HG03520 (cell line): Measurements from ENCODE around the gene PON2.

Experiments used
- ATAC-seq: cut with Tn5 transposase; IDR thresholded peaks from one replicate; pipeline ENCODE4 v1.9.1; 2021; ENCODE audit warnings: mild to moderate bottlenecking, moderate library complexity; ENCODE audit not compliant: unreplicated experiment

Gene PON2

DNA sequence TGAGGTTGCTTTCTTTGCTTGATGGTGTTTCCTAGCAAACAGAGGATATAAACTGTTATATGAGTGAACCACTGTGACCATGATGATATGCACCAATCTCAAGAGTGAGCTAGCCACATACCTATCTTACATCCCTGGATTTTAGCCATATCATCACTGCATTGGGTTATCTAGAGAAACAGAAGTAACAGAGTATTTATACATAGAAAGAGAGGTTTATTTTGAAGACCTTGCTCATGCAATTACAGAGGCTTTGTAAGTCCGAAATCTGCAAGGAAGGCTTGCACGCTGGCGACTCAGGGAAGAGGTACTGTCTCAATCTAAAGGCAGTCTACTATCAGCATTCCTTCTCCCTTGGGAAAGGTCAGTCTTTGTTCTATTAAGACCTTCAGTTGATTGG lies 11.8 kb upstream of the PON2 start:
- ATAC-seq, result no peak

DNA sequence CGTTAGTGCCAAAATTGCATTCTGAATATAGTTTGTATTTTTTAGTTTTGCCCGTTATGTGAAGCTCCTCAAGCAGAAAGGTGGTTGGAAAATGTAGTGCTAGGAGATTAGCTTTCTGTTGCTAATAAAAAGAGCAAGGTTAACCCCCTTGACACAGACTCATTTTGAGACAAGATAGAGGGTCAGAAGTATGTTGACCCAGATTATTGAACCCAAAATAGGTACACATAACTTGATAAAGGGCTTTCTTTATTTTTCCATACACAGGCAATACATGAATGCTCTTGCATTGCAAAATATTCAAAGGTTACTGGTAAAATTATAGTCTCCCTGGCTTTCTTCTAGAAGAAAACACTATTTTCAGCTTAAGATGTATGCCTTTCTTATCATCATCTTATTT lies 10.0 kb upstream of the PON2 start:
- ATAC-seq, result no peak

DNA sequence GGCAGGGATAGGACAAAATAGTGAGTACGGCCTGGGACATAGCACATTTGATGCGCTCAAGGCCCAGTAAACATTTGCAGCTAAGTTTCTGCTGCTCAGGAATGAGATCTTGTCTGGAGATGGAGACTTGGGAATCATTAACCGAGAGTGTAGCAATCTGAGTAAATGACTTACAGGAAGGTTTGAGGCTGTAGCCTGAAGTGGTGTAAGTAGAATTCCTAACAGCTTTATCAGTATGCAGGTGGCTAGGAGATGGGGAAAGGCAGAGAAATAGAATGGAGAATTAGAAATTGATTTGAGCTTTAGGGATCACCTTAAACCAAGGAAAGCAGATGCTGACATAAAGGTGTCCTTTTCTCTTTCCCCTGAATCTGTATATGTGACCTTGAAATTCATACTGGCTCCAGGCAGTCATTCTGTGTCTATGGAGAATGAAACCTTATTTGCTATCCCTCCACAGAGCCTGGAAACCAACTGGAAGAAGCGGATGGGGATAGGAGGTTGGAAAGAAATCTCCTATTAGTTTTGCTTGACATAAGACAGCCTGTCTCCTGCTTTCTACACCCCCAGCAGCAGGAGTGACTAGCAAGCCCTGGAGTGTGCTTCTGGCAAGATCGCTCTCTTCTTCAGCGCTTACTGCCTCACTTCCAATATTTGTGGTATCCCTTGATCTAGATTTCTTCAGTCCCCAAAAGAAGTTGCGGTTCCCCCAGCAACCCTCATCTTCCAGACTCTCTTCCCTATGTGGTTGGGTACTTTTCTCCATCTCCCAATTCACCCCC lies 6.4 kb upstream of the PON2 start:
- no peak for ATAC-seq

DNA sequence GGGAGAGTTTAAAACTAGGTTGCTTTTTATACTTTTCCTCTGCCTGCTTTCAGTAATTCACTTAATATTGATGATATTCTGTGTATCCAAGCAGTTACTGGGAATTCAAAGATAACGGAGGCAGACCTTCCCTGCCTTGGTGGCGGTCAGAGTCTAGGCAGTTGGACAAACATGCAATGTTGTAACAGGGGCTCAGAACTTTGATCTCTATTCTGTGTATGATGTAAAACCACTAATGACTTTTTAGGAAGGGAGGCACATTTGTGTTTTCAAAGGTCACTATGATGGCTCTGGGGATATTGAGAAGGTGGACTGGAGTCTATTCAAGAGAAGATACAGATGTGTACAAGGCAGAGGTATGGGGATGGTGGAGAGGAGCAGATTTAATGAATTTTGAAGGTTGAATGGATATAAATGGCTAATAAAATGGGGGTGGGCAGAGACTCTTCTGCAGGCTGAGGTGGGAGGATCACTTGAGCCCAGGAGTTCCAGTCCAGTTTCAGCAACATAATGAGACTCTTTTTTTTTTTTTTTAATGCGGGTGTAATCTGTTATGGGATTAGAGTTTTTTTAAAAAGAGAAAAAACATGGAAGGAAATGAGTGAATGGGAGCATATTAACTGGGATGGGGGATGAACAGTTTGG lies 5.7 kb upstream of the PON2 start:
- no peak for ATAC-seq

DNA sequence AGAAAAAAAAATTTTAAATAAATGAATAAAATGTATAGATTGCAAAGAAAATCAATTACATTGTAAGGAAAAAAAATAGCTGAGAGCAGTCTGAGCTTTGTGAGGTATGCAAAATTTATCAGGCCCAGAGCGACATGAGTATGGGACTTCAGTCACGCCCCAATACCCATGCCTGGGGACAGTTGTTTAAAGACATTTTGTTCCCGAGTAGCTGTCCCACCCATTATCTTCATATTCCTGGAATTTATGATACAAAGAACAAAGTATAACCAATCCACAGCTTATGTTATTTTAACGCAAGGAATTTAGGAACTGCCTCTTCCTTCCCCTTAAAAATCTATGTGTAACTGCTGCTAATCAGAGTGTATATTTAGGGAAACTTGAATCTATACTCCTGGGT lies 1.6 kb upstream of the PON2 start:
- ATAC-seq, result no peak

DNA sequence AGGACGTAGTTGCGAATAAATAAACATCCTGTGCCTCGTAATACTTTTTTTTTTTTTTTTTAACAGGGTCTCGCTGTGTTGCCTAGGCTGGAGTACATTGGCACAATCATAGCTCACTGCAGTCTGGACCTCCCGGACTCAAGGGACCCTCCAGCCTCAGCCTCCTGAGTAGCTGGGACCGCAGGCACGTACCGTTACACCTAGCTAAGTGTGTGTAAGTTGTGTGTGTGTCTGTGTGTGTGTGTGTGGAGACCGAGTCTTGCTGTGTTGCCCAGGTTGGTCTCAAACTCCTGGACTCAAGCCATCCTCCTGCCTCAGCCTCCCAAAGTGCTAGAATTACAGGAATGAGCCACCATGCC lies 573 bp upstream of the PON2 start:
- ATAC-seq, result no peak

DNA sequence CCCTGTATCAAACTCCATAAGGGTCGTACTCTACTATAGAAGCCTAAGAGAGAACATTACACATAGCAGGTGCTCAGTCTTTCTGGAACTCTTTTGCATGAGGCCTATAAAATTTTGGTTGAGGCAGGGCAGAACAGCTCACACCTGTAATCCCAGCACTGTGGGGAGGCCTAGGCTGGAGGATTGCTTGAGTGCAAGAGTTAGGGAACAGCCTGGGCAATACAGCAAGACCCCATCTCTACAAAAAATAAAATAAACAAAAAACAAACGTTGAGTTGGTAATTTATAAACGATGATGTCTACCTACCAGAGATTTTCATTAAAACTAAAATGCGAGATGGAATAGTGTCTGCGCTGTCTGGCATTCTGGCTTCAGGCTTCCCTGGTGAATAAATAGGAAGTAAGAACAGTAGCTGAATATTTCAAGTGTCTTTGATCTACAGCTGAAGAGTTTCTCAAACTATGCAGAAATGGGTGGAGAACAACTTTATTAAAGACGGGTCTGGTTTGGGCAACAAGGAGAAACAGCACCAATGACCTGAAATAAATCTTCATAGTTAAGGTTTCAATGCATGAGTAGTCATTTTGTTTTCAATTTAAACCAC lies 774 bp downstream of the PON2 start:
- ATAC-seq, result no peak

DNA sequence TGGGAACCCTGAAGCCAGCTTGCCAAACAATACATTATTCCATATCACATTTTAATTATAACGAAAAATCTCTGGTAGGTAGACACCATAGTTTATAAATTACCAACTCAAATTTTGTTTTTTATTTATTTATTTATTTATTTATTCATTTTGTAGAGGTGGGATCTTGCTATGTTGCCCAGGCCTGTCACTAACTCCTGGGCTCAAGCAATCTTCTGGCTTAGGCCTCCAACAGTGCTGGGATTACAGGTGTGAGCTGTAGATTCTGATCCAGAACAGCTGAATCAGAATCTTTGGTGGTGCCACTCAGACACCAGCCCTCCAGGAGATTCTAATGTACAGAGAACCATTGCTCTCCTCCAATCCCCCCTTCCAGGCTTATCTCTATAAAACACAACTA lies 1.7 kb downstream of the PON2 start:
- ATAC-seq, result no peak

DNA sequence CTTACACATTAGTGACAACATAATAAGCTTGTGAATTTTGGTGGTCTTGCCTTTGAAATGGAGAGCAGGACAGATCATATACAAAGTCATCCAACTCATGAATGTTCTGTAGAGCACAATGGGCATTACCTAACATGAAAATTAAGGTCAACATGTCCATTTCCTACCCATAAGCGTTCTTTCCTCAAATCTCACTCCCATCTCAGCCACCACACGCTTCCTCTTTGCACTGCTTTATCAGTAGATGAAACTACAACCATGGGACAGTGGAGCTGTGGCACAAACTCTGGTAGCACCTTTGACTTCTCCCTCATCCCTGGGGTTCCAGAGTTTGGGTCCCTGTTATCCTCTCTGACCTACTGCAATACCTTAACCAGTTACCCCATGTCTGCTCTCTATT lies 2.2 kb downstream of the PON2 start:
- no peak for ATAC-seq

DNA sequence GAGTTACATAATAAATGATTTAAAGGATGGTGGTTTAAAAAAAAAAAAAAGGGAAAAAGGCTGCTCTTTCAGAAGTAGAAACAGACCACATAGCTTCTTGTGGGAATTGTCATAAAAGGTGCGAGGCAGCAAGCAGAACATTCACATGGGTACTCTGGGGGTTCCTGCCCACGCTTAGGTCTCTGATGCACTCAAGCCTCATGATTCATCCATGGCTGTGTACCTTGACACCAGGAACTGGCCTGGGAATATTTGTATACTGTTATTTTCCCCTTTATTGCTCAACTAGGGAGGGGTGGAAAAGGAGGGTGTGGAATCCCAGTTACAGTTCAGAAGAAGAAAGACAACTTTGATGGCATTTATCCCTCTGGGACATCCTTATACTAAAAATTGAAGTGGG lies 4.0 kb downstream of the PON2 start:
- ATAC-seq, result no peak

DNA sequence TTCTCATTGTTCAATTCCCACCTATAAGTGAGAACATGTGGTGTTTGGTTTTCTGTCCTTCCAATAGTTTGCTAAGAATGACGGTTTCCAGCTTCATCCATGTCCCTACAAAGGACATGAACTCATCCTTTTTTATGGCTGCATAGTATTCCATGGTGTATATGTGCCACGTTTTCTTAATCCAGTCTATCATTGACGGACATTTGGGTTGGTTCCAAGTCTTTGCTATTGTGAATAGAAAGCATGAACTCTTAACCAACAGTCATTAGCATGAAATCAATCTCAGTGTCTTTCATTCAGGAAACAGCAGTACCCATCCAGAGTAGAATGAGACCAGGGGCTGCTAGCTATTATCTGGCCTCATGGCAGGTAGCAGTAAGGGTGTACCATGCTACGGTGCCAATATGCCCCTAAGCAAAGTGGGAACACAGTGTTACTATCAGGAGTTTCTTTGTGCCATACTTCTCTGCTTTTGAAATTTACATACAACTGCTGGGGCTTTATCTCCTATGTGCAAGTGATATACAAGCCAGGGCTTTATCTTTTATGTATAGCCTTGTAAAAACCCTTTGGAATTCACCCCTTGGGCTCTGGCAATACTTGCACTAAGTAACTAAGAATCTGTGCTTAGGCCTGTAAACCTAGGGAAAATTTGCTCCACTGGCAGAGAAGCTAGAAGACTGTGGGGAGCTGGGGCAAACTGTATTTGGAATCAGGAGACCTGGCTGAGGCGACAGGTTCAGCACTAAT lies 5.4 kb downstream of the PON2 start:
- ATAC-seq, result no peak

DNA sequence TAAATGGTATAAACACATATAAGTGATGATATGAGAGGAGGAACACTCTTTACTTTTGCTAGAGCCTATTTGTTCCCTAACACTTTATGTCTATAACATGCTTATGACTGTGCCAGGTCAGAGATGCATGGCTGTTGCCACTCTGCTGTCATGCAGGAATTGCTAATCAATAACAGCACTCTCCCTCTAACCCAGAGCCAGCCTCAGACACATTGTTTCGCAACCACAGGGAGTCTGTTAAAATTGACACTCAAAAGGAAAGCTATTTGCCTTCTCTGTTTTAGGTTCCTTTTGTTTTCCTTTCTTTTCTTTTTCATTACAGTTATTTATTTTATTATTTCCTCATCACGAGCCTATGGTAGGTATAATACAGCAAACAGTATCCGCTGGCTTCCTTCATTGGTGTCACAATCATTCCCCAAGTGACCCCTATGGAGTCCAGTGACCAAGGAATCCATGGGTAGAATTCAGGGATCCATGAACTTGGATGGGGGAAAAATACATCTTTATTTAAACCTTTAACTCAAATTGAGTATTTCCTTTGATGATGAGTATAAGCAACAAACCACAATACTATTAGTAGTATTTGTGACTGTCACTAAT lies 6.8 kb downstream of the PON2 start:
- no peak for ATAC-seq

DNA sequence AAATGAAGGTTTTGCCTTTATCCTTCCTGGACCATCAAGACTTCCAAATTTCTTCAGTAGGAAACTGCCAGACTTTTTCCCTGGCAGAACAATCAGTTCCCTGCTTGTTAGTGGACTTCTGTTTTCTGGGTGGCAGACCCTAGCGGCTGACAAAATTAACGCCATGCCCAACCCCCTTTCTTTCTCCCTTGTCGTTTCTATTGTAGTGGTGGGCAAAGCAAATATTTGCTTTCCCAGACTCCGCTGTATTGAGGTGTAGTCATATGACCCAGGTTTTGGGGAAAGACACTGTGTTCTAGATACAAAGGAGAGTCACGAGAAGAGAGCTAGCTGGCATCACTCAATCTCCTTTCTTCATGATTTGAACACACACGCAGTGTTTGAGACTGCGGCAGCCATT lies 7.7 kb downstream of the PON2 start:
- no peak for ATAC-seq

DNA sequence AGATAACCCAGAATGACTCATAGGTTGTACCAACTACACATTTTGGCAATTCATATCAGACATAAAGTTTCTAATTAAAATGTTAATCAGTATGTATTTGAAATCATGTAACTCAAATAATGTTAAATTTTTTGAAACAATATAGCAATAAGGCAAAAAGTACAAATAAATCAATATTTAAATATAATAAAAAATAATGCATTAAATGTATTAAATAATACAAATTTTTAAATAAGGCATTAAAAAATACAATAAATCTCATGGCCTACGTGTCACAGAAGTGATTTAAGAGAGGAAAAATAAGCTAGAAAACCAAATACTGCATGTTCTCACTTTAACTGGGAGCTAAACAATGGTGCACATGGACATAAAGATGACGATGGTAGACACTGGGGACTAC lies 9.1 kb downstream of the PON2 start:
- no peak for ATAC-seq

DNA sequence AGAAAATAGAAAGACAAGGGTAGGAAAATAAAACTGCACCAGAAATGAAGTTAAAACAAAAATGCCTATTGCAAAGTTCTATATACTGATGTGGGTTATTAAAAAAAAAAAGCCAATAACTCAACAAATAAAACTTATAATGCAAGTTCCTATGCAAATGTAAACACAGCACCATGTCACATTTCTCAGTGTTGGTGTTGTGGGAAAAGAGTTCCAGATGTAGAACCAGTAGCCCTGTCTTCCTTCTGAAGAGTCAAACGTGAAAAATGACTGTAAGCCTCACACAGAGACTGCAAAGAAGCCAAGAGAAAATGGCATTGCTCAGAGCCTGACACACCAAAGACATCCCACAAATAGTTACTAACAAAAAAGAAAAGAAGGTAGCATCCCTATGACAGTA lies 10.1 kb downstream of the PON2 start:
- no peak for ATAC-seq

DNA sequence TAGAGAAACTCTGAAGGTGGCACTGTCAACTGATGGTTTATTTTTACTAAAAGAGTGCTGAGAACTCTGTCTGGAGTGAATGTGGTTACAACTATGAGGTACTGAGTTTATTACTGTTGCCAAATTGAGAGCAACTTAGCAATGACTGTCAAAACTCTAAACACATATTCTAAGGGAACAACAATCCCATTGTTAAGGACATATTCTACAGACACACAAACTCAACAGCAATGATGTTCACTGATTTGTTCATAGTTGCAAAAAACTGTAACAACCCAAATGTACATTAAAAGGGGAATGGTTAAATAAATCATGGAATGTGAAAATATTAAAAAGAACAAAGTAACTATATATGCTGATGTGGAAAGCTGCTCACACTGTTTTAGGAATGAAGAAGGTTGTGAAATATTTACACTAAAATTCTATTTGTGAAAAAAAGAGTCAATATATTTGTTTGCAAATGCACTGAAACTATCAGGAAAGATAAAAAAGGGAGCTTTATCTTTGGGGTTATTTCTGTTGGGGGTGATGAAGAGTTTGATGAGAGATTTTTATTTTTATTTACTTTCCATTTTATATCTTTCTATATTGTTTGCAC lies 12.9 kb downstream of the PON2 start:
- ATAC-seq, result no peak

DNA sequence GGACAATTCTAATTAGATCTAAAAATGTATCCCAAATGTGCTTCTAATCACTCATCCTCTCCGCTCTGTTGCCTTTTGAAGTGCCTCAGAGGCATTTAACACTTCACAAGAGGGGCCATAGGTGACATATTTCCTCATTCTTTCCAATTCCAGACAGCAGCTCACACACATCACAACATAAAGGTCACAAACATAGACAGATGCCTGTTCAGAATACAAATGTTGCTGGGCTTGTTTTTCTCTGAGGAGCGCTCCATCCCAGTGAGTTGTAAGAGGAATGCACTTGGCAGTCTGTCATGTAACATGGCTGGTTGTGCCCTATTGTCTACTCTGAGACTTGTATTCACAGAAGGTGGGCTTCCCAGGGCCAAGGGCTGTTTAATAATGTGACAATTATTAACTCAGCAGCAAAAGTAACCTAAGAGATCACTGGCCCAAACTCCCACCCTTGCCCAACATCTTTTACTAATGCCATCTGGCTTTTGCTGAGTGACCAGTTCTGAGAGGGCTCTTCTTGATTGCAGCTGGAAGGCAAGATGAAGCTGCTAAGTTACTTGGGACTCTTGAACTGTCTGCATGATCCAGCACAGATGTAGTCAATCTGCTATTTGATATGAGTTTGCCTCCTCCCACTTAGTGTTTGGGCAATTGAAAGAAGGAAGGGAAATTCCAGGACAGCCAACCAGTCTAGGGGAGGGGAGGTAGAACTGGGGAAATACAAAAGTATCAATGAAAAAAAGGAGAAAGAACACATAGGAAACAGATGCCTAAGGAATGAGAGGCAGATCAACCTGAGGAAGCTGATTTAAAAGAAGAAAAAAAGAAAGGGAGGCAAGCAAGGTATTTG lies 13.6 kb downstream of the PON2 start:
- ATAC-seq, result no peak

DNA sequence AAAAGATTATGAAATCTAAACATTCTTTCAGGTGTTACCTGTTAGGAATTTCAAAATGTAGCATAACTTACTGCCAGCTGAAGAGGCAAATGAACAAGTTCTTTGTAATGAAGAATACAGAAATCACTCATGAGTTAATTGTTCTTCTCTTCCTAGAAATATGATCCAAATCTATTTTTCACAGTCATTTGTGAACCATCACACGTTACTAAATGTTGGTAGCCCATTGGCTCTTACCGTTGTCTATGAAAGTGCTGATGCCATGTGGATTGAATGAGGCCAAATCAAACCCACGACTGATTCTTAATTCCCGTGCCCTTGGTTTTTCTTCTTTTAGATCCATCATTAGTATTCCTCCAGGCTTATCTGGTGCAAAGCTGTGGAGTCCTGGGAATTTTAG lies 22.8 kb downstream of the PON2 start:
- no peak for ATAC-seq

DNA sequence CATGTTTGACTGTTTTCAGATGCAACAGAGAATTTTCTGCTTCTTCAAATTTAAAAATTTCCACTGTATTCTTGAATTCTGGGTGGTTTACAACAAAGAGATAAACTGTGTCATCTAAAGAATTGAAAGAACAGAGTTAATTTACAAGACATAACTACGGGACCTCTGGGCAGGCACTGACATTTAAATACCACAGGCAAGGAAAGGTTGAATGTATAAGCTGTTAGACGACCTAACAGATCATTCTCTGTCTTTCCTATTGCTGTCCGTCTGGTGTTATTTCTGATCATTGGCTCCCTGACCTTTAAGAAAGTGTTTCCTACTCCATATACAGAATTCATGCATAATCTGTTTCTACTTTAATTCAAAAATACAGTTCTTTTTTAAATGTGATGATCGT lies 23.2 kb downstream of the PON2 start:
- ATAC-seq, result no peak

DNA sequence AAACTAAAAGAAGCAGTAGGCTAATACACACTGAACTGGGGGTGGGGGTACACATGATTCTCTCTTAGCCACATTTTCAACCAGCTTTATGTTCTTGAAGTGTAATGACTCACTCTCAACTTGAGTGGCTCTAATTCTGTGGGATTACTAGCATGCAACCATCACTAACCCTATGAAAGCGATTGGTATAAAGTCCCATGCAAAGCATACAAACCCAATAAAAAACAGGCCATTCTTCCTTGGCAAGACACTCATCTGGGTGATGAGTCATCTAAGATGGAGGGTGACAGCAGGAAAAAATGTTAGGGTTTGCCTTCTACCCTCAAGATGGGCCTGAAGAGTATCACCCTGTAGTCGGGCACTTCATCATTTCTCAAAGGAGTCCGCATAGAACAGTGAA lies 23.8 kb downstream of the PON2 start:
- ATAC-seq, result no peak
